ENCODE results near the gene DNAH12. TPM values are rescaled to one million over a fixed set of nuclear protein-coding genes. Genes with fewer than 3 reads are reported as not detected.

The DNAH12 gene
- total RNA-seq, 1 experiment from 2014 or later, result not detected

- TF ChIP-seq REST (IDR thresholded peaks at IDR 0.05; ENCODE audit: low read depth) (no peak), RAD21 (IDR thresholded peaks at IDR 0.05; ENCODE audit: low read depth) (no peak)
Observed at GRCh38 chr3:57261119-57261518, 283.0 kb downstream of the DNAH12 start (continued).

DNA sequence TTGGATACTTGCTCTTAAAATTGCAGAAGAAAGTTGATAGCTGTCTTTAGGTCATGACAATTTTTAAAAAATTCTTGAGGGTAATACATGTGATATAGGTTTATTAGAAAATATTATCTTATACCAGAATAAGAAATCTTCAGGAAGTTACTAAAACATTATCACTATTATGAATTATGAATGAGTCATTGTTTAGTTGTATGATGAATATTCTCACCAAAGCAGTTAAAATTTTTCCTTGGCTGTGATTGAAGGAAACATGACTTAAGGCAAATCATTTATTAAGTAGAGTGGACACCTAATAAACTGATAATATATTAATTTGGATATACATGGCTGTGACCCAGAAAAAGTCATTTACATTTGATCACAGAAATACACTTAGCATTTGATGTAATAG is 286.5 kb downstream of the DNAH12 start:
- BruUV-seq (replicated peaks), result no TSS peak
- ATAC-seq, result no peak

DNA sequence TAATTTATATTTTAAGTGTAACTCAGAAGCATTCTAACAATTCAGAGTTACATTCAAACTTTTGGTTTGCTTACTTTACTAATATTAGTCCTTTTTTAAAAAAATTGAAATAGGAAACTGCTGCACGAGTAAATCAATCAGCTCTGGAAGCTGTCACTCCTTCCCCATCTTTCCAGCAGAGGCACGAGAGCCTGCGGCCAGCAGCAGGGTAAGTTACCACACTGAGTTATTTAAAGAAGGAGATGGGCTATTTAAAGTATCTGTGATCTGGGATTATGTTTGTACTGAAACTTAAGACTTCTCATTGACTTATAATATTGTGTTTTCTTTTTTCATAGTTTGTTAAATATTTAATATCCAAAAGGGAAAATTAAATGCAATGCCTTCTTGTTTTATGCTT is 287.3 kb downstream of the DNAH12 start:
- Histone ChIP-seq H3K79me2 (ENCODE audit: insufficient read depth, low read length) (no peaks in the 10 kb centered on the region; the same call in 1 of the 2 replicates), H3K9ac (ENCODE audit: low read length) (no peak overlapping the region), H2AFZ (ENCODE audit: low read depth, low read length, poor library complexity, severe bottlenecking) (no peak overlapping the region), H3K4me1 (ENCODE audit: control insufficient read depth in 1 of 2, insufficient read depth in 2 of 2, low read length in 2 of 2) (no peaks in the 10 kb centered on the region), H3K36me3 (ENCODE audit: control insufficient read depth in 1 of 2, insufficient read depth in 2 of 2, low read length in 2 of 2) (peaks cover 28 to 45% of the 10 kb centered on the region in 2 experiments), H3K9me3 (ENCODE audit: control insufficient read depth in 1 of 2, insufficient read depth in 1 of 2, low read depth in 1 of 2, low read length in 2 of 2) (no peaks in the 10 kb centered on the region), H3K9me2 (ENCODE audit: insufficient read depth) (no peaks in the 10 kb centered on the region), H3K27ac (ENCODE audit: low read depth, low read length) (no peak overlapping the region), H3K27me3 (ENCODE audit: insufficient read depth, low read length) (no peaks in the 10 kb centered on the region), H4K20me1 (ENCODE audit: insufficient read depth) (no peaks in the 10 kb centered on the region), H3K4me2 (ENCODE audit: low read length) (no peak overlapping the region), H3K4me3 (replicated peaks in 1 of 2; ENCODE audit: low read depth in 1 of 2, low read length in 2 of 2) (no peak overlapping the region)
- ChIA-PET CTCF (no interaction called here), RAD21 (ENCODE audit: low non-redundant PET in 1 of 2, low total read pairs in 2 of 2, uncharacterized antibody in 2 of 2, unreplicated experiment in 2 of 2) (no interaction called here), POLR2A (interaction anchor here (0.6 kb wide), 1 partner anchor 22 kb away, joined by 5 read pairs; no protein-coding TSS in a partner anchor)
- BruUV-seq (replicated peaks), result no TSS peak
- DNase-seq (ENCODE audit: low read depth, low spot score) (no peak), ATAC-seq (no peak)
- intact Hi-C loops (cut with micrococcal nuclease), result no loop called here
- TF ChIP-seq SIN3A (IDR thresholded peaks at IDR 0.05; ENCODE audit: low read depth), result no peak
- no peak for TF ChIP-seq REST (IDR thresholded peaks at IDR 0.05; ENCODE audit: low read depth)
- TF ChIP-seq ZNF274 (IDR thresholded peaks at IDR 0.05; ENCODE audit: low read depth, low read length), result no peak
- no peak for TF ChIP-seq MAX (IDR thresholded peaks at IDR 0.05)
- TF ChIP-seq POLR2A (IDR thresholded peaks at IDR 0.05; ENCODE audit: borderline replicate concordance, extremely low read depth, insufficient read depth, insufficient read length), result no peak

More for the DNA sequence above, 286.5 kb downstream of the DNAH12 start:
- H3K9ac ChIP-seq (ENCODE audit: low read length), result no peak overlapping the region
- no peaks in the 10 kb centered on the region for H3K27me3 ChIP-seq (ENCODE audit: insufficient read depth, low read length)
- H3K4me2 ChIP-seq (ENCODE audit: low read length), result no peak overlapping the region
- no peak overlapping the region for H3K4me3 ChIP-seq (replicated peaks in 1 of 2; ENCODE audit: low read depth in 1 of 2, low read length in 2 of 2)
- H3K9me3 ChIP-seq (ENCODE audit: control insufficient read depth in 1 of 2, insufficient read depth in 1 of 2, low read depth in 1 of 2, low read length in 2 of 2), result no peaks in the 10 kb centered on the region
- intact Hi-C loops (cut with micrococcal nuclease), result no loop called here
- H3K79me2 ChIP-seq (ENCODE audit: insufficient read depth, low read length), result no peaks in the 10 kb centered on the region; the same call in 1 of the 2 replicates
- ChIA-PET CTCF (no interaction called here), RAD21 (ENCODE audit: low non-redundant PET in 1 of 2, low total read pairs in 2 of 2, uncharacterized antibody in 2 of 2, unreplicated experiment in 2 of 2) (no interaction called here), POLR2A (no interaction called here)
- no peak overlapping the region for H3K27ac ChIP-seq (ENCODE audit: low read depth, low read length)
- H2AFZ ChIP-seq (ENCODE audit: low read depth, low read length, poor library complexity, severe bottlenecking), result no peak overlapping the region
- TF ChIP-seq CEBPB (IDR thresholded peaks at IDR 0.05; ENCODE audit: low read depth), result no peak
- H3K4me1 ChIP-seq (ENCODE audit: control insufficient read depth in 1 of 2, insufficient read depth in 2 of 2, low read length in 2 of 2), result no peaks in the 10 kb centered on the region
- H3K36me3 ChIP-seq (ENCODE audit: control insufficient read depth in 1 of 2, insufficient read depth in 2 of 2, low read length in 2 of 2), result peaks cover 28 to 42% of the 10 kb centered on the region in 2 experiments
- DNase-seq (ENCODE audit: low read depth, low spot score), result no peak
- no peaks in the 10 kb centered on the region for H4K20me1 ChIP-seq (ENCODE audit: insufficient read depth)
- no peaks in the 10 kb centered on the region for H3K9me2 ChIP-seq (ENCODE audit: insufficient read depth)

All from HCT116 (cell line).